Astrocyte of the spinal cord (primary cell): ENCODE results near the gene ZCRB1.

Experiments
- DNase-seq: peaks from one replicate; pipeline ENCODE4 v3.0.0; 2011; ENCODE audit warnings: low read depth, low spot score
- H3K4me3 ChIP-seq: 2 replicates; pipeline ENCODE4 v1.5.1; 2011; ENCODE audit warnings: low read depth, mild to moderate bottlenecking, low read length, moderate library complexity
- in situ Hi-C: cut with HindIII; loops from 2 replicates; pipeline ENCODE4 v1.10.0; 2017; ENCODE audit warnings: low sequenced_read_pairs
- TF ChIP-seq, protein P1 (sequence below): IDR thresholded peaks from 2 replicates; pipeline ENCODE4 v1.5.1; 2012; ENCODE audit warnings: low read depth, mild to moderate bottlenecking, low read length, inconsistent platforms

The ZCRB1 gene

GRCh38 chr12:42281844-42282243 is 44.0 kb downstream of the ZCRB1 start:
- H3K4me3 ChIP-seq, result no peak overlapping the region

DNA sequence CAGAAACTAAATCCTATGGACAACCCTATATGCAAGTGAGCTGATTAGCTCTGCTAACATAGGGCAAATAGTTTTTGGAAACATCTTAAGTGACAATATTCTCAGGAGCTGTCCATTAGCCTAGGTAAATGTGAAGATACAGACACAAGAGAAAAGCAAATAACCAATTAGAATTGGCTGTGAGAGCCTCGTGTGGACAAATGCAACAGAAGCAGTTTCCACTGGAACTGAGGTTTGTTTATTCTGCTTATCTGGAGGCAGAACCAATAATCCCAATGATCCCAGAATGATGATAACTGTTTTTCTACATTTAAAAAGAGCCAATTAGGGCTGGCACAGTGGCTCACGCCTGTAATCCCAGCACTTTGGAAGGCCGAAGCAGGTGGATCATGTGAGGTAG is 44.6 kb downstream of the ZCRB1 start:
- in situ Hi-C loops, result no loop called here
- TF ChIP-seq, protein P1, sequence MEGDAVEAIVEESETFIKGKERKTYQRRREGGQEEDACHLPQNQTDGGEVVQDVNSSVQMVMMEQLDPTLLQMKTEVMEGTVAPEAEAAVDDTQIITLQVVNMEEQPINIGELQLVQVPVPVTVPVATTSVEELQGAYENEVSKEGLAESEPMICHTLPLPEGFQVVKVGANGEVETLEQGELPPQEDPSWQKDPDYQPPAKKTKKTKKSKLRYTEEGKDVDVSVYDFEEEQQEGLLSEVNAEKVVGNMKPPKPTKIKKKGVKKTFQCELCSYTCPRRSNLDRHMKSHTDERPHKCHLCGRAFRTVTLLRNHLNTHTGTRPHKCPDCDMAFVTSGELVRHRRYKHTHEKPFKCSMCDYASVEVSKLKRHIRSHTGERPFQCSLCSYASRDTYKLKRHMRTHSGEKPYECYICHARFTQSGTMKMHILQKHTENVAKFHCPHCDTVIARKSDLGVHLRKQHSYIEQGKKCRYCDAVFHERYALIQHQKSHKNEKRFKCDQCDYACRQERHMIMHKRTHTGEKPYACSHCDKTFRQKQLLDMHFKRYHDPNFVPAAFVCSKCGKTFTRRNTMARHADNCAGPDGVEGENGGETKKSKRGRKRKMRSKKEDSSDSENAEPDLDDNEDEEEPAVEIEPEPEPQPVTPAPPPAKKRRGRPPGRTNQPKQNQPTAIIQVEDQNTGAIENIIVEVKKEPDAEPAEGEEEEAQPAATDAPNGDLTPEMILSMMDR, result no peak
- no peak for DNase-seq
- H3K4me3 ChIP-seq, result no peak overlapping the region

More at GRCh38 chr12:42281844-42282243, 44.0 kb downstream of the ZCRB1 start:
- DNase-seq, result no peak
- TF ChIP-seq, protein P1, result no peak
- in situ Hi-C loops, result no loop called here

DNA sequence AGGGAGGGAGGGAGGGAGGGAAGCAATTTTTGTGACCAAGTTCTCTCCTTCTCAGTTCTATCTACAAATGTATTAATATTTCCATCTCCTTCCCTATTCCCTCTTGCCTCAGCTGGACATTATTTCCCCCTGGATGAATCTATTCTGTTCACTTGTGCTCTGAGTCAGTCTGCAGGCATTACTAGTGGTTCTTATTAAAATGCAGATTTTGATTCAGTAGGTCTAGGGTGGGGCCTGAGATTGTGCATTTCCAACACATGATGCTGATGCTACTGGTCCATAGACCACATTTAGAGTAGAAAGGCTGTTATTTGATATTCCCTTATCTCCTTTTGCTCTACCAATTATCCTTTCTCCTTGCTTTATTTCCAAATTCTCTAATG is 47.8 kb downstream of the ZCRB1 start:
- TF ChIP-seq, protein P1, result no peak
- in situ Hi-C loops, result no loop called here
- DNase-seq, result no peak
- H3K4me3 ChIP-seq, result no peak overlapping the region

- in situ Hi-C loops, result no loop called here
- H3K4me3 ChIP-seq, result no peak overlapping the region
- TF ChIP-seq, protein P1, result no peak
These were observed 48.3 kb downstream of the ZCRB1 start for GRCh38 chr12:42277396-42278127.

GRCh38 chr12:42275499-42275898 is 50.4 kb downstream of the ZCRB1 start:
- H3K4me3 ChIP-seq, result no peak overlapping the region
- DNase-seq, result no peak
- TF ChIP-seq, protein P1, result no peak
- in situ Hi-C loops, result no loop called here

More at GRCh38 chr12:42277396-42278127, 48.3 kb downstream of the ZCRB1 start:
- DNase-seq, result no peak

DNA sequence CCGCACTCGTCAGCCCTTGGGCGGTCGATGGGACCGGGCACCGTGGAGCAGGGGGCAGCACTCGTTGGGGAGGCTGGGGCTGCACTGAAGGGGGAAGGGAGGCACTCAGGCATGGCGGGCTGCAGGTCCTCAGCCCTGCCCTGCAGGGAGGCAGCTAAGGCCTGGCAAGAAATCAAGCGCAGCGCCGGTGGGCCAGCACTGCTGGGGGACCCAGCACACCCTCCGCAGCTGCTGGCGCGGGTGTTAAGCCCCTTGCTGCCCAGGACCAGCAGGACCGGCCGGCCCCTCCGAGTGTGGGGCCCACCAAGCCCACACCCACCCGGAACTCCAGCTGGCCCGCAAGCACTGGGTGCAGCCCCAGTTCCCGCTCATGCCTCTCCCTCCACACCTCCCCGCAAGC is 52.2 kb downstream of the ZCRB1 start:
- TF ChIP-seq, protein P1, result no peak
- in situ Hi-C loops, result no loop called here

DNA sequence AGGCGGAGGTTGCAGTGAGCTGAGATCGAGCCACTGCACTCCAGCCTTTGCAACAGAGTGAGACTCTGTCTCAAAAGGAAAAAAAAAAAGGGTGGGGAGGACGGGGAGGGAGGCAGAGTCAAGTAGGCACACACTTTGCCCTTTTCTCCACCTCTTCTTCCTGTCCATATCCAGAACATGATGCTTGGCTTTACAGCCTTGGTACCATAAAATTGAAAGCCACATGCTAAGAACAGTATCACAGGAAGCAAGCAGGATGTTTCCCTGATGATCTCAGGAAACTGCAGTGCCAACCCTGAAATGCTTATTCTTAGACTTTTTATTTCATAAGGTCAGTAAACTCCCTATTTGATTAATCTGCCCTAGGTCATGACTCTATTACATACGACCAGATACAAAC is 55.3 kb downstream of the ZCRB1 start:
- in situ Hi-C loops, result no loop called here
- TF ChIP-seq, protein P1, result no peak
- no peak overlapping the region for H3K4me3 ChIP-seq
- DNase-seq, result no peak

More for the DNA sequence above, 52.2 kb downstream of the ZCRB1 start:
- no peak overlapping the region for H3K4me3 ChIP-seq
- DNase-seq, result no peak
